Measurements from ENCODE around the gene LONRF2. TPM values are rescaled to one million over a fixed set of nuclear protein-coding genes. Genes with fewer than 3 reads are reported as not detected.

Gene LONRF2
- total RNA-seq, 1 experiment from 2014 or later = 1.6 TPM

GRCh38 chr2:100339823-100340222 lies 17.5 kb upstream of the LONRF2 start:
- Histone ChIP-seq H3K4me2 (ENCODE audit: low read length) (no peak overlapping the region), H3K9me3 (ENCODE audit: control insufficient read depth in 1 of 2, insufficient read depth in 1 of 2, low read depth in 1 of 2, low read length in 2 of 2) (0 out of 4 replicates have a peak, but pooled peaks cover 0 to 4% of the 10 kb centered on the region in 2 experiments), H3K79me2 (ENCODE audit: insufficient read depth, low read length) (no peaks in the 10 kb centered on the region), H3K9me2 (ENCODE audit: insufficient read depth) (no peaks in the 10 kb centered on the region), H3K27me3 (ENCODE audit: insufficient read depth, low read length) (no peaks in the 10 kb centered on the region), H3K4me1 (ENCODE audit: control insufficient read depth in 1 of 2, insufficient read depth in 2 of 2, low read length in 2 of 2) (no peaks in the 10 kb centered on the region), H4K20me1 (ENCODE audit: insufficient read depth) (no peaks in the 10 kb centered on the region), H3K27ac (ENCODE audit: low read depth, low read length) (no peak overlapping the region), H2AFZ (ENCODE audit: low read depth, low read length, poor library complexity, severe bottlenecking) (no peak overlapping the region), H3K4me3 (replicated peaks in 1 of 2; ENCODE audit: low read depth in 1 of 2, low read length in 2 of 2) (no peak overlapping the region), H3K36me3 (ENCODE audit: control insufficient read depth in 1 of 2, insufficient read depth in 2 of 2, low read length in 2 of 2) (no peaks in the 10 kb centered on the region), H3K9ac (ENCODE audit: low read length) (no peak overlapping the region)
- RAD21 ChIA-PET (ENCODE audit: low non-redundant PET in 1 of 2, low total read pairs in 2 of 2, uncharacterized antibody in 2 of 2, unreplicated experiment in 2 of 2) = no interaction called here
- ATAC-seq (no peak), DNase-seq (ENCODE audit: low read depth, low spot score) (no peak)
- TF ChIP-seq ELF1 (IDR thresholded peaks at IDR 0.05; ENCODE audit: borderline replicate concordance, low read depth) (no peak), EZH2phosphoT487 (IDR thresholded peaks at IDR 0.05; ENCODE audit: borderline replicate concordance) (no peak), EZH2 (IDR thresholded peaks at IDR 0.05) (no peak), REST (IDR thresholded peaks at IDR 0.05; ENCODE audit: low read depth) (no peak), ATF3 (IDR thresholded peaks at IDR 0.05) (no peak), CTCF (IDR thresholded peaks at IDR 0.05 in 2 of 3, conservative IDR thresholded peaks at IDR 0.05 in 1 of 3; ENCODE audit: borderline replicate concordance in 1 of 3, insufficient read depth in 1 of 3, low read depth in 2 of 3, low read length in 2 of 3) (no peak)
- CTCF ChIA-PET = no interaction called here
- POLR2A ChIA-PET = no interaction called here
- no TSS peak for BruUV-seq (replicated peaks)
- intact Hi-C loops (cut with micrococcal nuclease) = no loop called here

Data from HCT116 (cell line).